Stimulated activated naive B cell treated with anti-CD40 and anti-IgM and Interleukin-4, amounts not matched to agents 10 μg/mL and 1 μg/mL and 100 μg/mL, for 72 hours (primary cell): ENCODE measurements around the gene CRYBG1.

Experiments
- ATAC-seq, 2 donors: fragments of 150-1000 bp; cut with Tn5 transposase; replicated peaks; 2 replicates each; pipeline ENCODE4 v1.10.0; 2021; ENCODE audit warnings: moderate library complexity in 1 of 2
- DNase-seq: peaks from one replicate; pipeline ENCODE4 v3.0.0; 2021
- H3K27ac Mint-ChIP-seq: one replicate; pipeline ENCODE4 v1.8.0; 2022; ENCODE audit warnings: mild to moderate bottlenecking, mixed read lengths
- H3K27me3 Mint-ChIP-seq, 2 donors: one replicate each; pipeline ENCODE4 v1.8.0; 2022; ENCODE audit warnings: mixed read lengths in 2 of 2
- H3K36me3 Mint-ChIP-seq, 2 donors: one replicate each; pipeline ENCODE4 v1.8.0; 2022; ENCODE audit warnings: mixed read lengths in 2 of 2, mild to moderate bottlenecking in 1 of 2
- H3K4me1 Mint-ChIP-seq, 2 donors: one replicate each; pipeline ENCODE4 v1.8.0; 2022; ENCODE audit warnings: mixed read lengths in 2 of 2, mild to moderate bottlenecking in 1 of 2
- H3K4me3 Mint-ChIP-seq, 2 donors: one replicate each; pipeline ENCODE4 v1.8.0; 2022; ENCODE audit warnings: mild to moderate bottlenecking in 2 of 2, mixed read lengths in 2 of 2, moderate library complexity in 1 of 2
- H3K9me3 Mint-ChIP-seq, 2 donors: one replicate each; pipeline ENCODE4 v1.8.0; 2022; ENCODE audit warnings: mixed read lengths in 2 of 2, mild to moderate bottlenecking in 1 of 2

CRYBG1 gene

DNA sequence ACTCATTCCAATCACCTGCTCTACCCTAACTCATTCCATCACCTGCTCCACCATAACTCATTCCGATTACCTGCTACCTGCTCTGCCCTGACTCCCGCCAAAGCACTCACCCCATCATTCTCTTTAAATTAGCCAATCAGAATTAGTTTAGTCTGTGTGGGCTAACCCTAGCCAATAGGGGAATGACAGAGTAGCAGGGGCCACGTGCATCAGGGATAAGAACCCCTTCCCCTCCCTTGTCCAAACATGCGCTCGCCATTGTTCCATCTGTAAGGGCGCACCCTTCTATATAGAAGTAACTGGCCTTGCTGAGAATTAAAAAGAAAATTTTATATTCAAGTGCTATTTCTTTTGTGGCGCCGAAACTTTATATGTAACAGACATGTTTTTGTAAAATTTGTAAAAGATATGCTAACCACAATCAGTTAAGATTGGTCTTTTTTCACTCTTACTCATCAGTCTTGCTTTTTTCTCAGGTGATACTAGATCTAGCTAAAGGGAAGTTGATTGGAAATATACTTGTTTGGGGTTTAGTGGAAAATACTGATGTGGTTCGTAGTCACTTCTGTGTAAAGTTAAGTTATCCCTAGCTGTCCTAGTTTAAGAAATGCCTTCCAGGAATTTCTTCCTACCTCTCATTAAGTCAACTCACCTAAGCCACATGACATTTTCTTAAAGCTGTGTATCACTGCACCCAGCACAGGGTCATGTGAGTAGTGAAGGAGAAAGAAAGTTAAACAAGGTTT, 252.3 kb downstream of the CRYBG1 start:
- H3K4me3 Mint-ChIP-seq, result peak overlapping the region in 1 of 2 donors; percentile 11
- H3K27ac Mint-ChIP-seq, result peak overlapping the region; percentile 83

DNA sequence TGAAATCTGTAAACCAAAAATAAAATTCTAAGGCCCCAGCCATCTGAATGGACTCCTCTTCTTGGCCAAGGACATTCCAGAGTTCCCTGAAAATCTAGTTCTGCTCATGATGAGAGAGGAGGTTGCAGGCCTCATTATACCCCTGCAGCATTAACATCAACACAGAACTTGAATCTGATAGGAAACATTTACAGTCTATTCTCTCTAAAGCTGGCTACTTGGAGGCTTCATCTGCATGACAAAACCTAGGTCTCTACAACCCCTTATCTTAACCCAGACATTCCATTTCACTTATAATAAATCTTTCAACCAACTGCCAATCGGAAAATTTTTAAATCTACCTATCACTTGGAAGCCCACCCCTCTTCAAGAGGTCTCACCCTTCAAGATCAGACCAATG, 253.1 kb downstream of the CRYBG1 start:
- no peak for ATAC-seq
- Mint-ChIP-seq H3K27me3 (no peaks in the 10 kb centered on the region), H3K4me1 (peaks cover 36 to 52% of the 10 kb centered on the region in 2 donors), H3K27ac (no peak overlapping the region), H3K4me3 (peak overlapping the region in 1 of 2 donors; percentile 67), H3K9me3 (peaks cover 0 to 4% of the 10 kb centered on the region in 2 donors), H3K36me3 (peaks cover 9 to 27% of the 10 kb centered on the region in 2 donors)
- no peak for DNase-seq

More for the DNA sequence above, 252.3 kb downstream of the CRYBG1 start:
- Mint-ChIP-seq H3K9me3 (peaks cover 0 to 4% of the 10 kb centered on the region in 2 donors), H3K36me3 (peaks cover 9 to 23% of the 10 kb centered on the region in 2 donors), H3K27me3 (no peaks in the 10 kb centered on the region), H3K4me1 (peaks cover 34 to 57% of the 10 kb centered on the region in 2 donors)
- peak; percentile 47 to 64 for ATAC-seq
- DNase-seq, result no peak

DNA sequence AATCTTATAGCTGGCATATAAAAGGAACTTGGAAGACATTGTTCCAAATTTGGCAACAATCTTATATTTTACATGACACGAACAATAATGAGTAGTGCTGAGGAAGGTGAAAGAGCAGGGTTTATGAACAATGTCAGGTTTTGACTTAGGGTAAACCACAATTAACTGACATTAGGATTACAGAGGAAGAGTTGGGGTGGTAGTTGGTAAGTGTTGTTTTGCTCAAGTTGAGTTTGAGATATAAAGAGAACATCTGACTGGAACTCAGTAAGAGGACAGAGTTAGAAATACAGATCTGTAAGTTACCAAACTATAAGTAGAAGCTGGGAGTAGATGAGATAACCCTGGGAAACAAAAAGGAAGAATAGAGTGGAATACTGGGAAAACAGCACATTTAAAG, 253.6 kb downstream of the CRYBG1 start:
- Mint-ChIP-seq H3K27ac (peak overlapping the region; percentile 78), H3K4me1 (peaks cover 33 to 47% of the 10 kb centered on the region in 2 donors), H3K4me3 (peak overlapping the region; percentile 0 to 67), H3K36me3 (peaks cover 9 to 31% of the 10 kb centered on the region in 2 donors), H3K9me3 (peaks cover 0 to 4% of the 10 kb centered on the region in 2 donors), H3K27me3 (no peaks in the 10 kb centered on the region)
- DNase-seq (no peak), ATAC-seq (peak in 1 of 2 donors; percentile 85)

DNA sequence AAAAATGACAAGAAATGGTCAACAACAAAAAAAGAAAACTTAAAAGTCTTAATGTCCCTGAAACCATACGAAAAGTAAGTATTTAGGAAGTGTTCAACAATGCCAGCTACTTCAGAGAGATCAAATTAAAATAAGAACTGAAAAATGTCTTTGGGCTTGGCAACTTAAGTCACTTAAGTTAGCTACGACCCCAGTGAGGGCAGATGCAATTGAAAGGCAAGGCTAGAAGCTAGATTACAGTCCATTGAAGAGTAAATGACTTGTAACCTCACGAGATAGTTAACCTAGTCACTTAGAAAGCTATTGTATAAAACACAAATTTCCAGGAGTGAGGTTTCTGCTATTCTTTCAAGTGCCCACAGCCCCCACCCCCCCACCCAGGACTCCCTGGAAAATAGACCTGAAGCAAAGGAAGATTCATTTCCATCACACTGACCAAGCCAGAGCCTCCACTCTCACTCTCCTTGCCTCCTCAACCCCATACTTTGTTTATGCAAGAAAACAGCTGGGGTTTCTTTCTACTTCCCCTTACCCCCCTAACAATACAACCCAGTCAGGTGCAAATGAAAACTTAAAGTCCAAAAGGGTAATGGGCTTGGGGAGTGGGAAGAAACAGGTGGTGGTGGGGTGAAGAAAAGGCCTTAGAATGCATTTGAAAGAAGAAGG, 254.2 kb downstream of the CRYBG1 start:
- peaks cover 0 to 4% of the 10 kb centered on the region in 2 donors for H3K9me3 Mint-ChIP-seq
- peaks cover 9 to 31% of the 10 kb centered on the region in 2 donors for H3K36me3 Mint-ChIP-seq
- H3K4me1 Mint-ChIP-seq, result peaks cover 30 to 43% of the 10 kb centered on the region in 2 donors
- H3K27me3 Mint-ChIP-seq, result no peaks in the 10 kb centered on the region
- H3K4me3 Mint-ChIP-seq, result no peak overlapping the region
- peak overlapping the region; percentile 78 for H3K27ac Mint-ChIP-seq
- no peak for DNase-seq
- ATAC-seq, result peak in 1 of 2 donors; percentile 38

DNA sequence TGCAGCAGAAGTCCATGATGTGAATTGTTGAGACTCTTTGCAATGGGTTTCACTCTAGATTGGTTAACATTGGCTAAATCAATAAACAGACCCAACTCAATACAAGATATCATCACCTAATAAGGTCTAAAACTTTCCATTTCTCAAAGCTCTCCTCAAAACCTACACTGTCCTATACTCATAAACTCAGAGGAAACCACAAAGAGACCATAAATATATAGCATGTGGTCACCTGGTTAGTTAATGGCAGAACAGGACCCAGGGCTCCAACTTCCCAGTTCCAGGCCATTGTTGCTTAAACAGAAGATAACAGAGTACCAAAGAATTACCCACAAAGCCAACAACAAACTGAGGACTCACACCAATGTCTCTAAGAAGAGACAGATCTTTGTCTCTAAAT, 256.8 kb downstream of the CRYBG1 start:
- DNase-seq (no peak), ATAC-seq (peak; percentile 27 to 60)
- Mint-ChIP-seq H3K27ac (no peak overlapping the region), H3K27me3 (no peaks in the 10 kb centered on the region), H3K4me1 (peaks cover 29 to 39% of the 10 kb centered on the region in 2 donors), H3K9me3 (peaks cover 0 to 4% of the 10 kb centered on the region in 2 donors), H3K36me3 (peaks cover 12 to 37% of the 10 kb centered on the region in 2 donors), H3K4me3 (no peak overlapping the region)

DNA sequence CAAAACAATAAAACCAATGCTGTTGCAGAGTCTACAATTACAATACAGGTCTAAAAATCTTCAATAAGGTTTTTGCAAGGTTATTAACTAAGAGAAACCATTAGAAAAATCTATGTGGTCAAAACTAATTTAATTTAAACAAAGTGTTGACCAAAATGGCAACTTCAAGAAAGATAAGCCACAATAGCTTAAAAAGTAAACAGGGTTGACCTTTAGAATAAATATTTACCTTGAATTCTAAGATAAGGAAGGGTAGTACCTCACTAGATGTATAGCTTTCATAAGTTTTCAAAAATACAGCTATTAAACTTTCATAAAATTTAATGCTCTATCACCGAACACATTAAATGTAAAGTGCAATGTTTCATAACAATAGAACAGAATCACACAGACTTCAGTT, 257.3 kb downstream of the CRYBG1 start:
- no peaks in the 10 kb centered on the region for H3K27me3 Mint-ChIP-seq
- peaks cover 25 to 33% of the 10 kb centered on the region in 2 donors for H3K4me1 Mint-ChIP-seq
- no peaks in the 10 kb centered on the region for H3K9me3 Mint-ChIP-seq
- ATAC-seq (no peak), DNase-seq (no peak)
- no peak overlapping the region for H3K4me3 Mint-ChIP-seq
- H3K27ac Mint-ChIP-seq, result no peak overlapping the region
- peaks cover 12 to 37% of the 10 kb centered on the region in 2 donors for H3K36me3 Mint-ChIP-seq

DNA sequence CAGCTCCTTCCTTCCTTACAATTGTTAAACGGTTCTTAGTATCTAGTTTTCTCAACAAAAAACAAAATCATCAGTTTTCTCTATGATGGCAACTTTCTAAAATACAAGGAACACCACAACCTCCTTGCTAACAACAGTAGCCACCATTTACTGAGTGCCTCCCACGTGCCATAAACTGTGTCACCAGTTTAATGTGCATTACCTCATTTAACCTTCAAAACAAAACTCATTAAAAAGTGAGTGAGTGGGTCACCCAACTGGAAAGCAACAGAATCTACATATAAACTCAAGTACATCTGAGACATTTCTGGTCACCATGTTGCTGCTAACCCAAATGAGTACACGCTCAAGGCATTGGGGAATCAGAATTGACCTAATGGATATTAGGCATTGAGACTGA, 257.8 kb downstream of the CRYBG1 start:
- Mint-ChIP-seq H3K4me3 (no peak overlapping the region), H3K27me3 (no peaks in the 10 kb centered on the region), H3K27ac (no peak overlapping the region), H3K36me3 (peaks cover 15 to 37% of the 10 kb centered on the region in 2 donors), H3K9me3 (peaks cover 0 to 2% of the 10 kb centered on the region in 2 donors), H3K4me1 (peaks cover 21 to 29% of the 10 kb centered on the region in 2 donors)
- ATAC-seq (no peak), DNase-seq (no peak)

DNA sequence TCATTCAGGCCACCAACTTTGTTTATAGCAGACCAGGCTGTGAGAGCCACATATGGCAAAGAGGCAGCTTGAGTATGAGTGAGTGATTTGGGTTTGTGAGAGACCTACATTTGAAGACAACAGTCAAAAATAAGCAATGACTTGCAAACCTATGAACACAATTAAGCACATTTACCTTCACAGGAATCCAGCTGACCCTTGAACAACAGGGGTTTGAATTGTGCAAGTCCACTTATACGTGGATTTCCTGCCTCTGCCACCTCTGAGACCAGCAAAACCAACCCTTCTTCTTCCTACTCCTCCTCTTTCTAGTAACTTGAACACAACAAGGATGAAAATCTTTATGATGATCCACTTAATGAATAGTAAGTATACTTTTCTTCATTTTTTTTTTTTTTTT, 258.7 kb downstream of the CRYBG1 start:
- Mint-ChIP-seq H3K9me3 (peaks cover 0 to 2% of the 10 kb centered on the region in 2 donors), H3K4me1 (peaks cover 15 to 20% of the 10 kb centered on the region in 2 donors), H3K27me3 (no peaks in the 10 kb centered on the region), H3K27ac (no peak overlapping the region), H3K36me3 (peaks cover 13 to 33% of the 10 kb centered on the region in 2 donors), H3K4me3 (no peak overlapping the region)
- ATAC-seq (no peak), DNase-seq (no peak)

DNA sequence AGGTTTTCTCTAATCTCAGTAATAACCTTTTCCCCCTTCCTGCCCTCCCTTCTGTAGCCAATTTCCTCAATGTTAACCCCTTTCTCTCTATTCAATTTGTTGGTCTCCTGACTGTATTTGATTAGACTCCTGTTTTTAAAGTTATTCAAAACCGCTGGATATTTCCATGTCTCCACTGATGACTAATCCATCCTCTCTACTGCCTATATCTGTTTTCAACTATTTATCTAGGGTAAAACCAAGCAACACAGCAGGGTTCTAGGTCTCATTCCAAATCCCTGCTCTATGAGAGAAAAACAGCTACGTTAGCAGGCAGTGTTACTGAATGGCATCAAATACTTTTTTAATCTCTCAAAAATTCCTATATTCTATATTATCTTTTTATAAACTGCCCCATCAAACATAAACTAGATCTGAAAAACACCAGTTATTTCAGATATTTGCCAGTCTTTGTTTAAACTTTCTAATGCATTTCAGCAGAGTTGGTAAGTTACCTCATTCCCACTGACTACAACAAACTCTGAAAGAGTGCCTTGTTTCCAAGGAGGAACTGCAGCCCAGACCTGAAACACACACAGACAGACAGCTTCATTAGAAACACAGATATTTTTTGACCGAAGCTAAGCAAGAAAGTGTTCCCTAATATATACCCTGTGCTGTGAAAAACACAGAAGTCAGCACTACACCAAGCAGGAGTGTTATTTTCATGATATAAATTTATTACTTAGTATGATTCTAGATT, 260.6 kb downstream of the CRYBG1 start:
- Mint-ChIP-seq H3K27me3 (no peaks in the 10 kb centered on the region), H3K36me3 (peaks cover 11 to 31% of the 10 kb centered on the region in 2 donors), H3K4me3 (no peak overlapping the region), H3K27ac (no peak overlapping the region), H3K4me1 (peaks cover 17 to 20% of the 10 kb centered on the region in 2 donors), H3K9me3 (peaks cover 0 to 2% of the 10 kb centered on the region in 2 donors)
- DNase-seq (no peak), ATAC-seq (no peak)
